Germinal center (tissue), 1 donor: ENCODE results near the gene ARHGAP25.

ENCODE experiments used
- DNase-seq: peaks from one replicate; pipeline ENCODE4 v3.0.0; 2012; ENCODE audit warnings: mixed read lengths, low spot score

ARHGAP25 gene

GRCh38 chr2:68744366-68744912 is 9.8 kb downstream of the ARHGAP25 start:
- DNase-seq = no peak

GRCh38 chr2:68745006-68745405 is 10.4 kb downstream of the ARHGAP25 start:
- DNase-seq = no peak

GRCh38 chr2:68746408-68746807 is 11.8 kb downstream of the ARHGAP25 start:
- no peak for DNase-seq

DNA sequence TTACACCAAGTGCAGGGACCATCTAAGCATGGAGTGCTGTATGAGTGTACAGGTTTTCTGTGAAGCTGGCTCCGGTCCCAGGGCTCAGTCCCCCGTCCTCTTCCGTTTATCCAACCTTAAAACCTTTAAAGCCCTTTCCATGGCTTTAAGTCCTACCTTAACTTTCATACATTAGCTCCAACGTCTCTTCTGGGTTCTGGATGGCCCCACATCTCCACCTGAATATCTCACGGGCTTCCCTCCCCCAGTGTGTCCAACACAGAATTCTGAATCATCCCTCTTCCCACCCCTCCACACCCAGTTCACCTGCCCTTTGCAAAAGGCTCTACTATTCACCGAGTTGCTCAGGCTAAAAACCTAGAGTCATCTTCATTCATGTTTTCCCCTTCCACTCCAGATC is 12.8 kb downstream of the ARHGAP25 start:
- DNase-seq = no peak

DNA sequence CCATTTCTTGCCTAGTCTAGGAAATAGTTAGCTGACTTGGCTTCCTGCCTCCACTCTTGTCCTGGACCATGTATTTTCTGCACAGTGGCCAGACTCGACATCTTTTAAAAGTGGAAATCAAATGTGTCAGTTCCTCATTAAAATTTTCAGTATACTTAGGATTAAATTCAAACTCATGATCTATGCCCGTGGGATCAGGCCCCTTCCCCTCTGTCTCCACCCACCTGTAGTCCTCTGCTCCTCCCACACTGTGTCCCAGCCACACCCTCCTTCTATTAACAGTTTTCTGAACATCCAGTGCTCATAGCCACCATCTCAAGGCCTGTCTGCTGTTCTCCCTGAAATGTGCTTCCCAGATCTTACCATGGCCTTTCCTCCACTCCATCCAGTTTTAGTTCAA is 13.3 kb downstream of the ARHGAP25 start:
- no peak for DNase-seq

GRCh38 chr2:68748568-68748967 is 14.0 kb downstream of the ARHGAP25 start:
- DNase-seq = no peak

- no peak for DNase-seq
These were observed 14.7 kb downstream of the ARHGAP25 start for GRCh38 chr2:68749345-68749744.

- no peak for DNase-seq
These were observed 16.2 kb downstream of the ARHGAP25 start for GRCh38 chr2:68750592-68751396.

GRCh38 chr2:68751397-68752339 is 17.1 kb downstream of the ARHGAP25 start:
- DNase-seq = peak; percentile 80

- DNase-seq = no peak
These were observed 18.7 kb downstream of the ARHGAP25 start for GRCh38 chr2:68753318-68753717.

DNA sequence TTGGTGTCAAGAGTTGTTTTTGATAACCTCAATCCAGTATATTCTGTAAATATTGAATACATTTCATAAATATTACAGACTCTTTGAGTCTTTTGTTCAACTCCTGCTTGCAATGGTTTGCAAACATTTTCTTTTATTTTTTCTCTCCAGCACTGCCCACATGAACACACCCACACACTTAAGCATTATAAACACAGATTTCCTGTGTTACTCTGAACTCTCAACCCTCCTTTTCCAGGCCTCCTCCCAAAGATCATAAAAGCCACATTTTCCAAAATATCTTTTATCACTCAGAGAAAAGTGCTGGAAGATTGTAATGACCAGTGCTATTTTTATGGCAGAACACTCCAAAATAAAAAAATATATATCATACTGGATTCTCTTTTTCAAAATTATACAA is 20.5 kb downstream of the ARHGAP25 start:
- no peak for DNase-seq

DNA sequence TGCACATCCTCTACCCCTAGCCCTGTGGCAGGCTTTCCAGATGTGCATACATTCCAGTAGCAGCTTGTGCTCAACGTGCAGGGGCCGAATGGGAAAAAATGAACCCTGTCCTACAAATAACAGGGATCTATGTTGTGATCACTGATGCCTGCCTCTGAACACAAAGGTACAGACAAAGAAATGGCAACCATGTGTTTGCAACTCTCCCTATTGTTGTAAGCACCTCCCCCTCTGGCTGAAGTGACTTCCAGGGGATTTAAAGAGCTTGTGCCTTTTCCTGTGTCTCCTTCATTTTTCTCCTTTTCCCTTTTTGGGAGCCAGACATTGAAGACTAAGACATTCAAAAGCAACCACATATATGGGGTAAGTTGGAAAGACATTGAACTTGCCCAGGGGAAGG is 21.6 kb downstream of the ARHGAP25 start:
- DNase-seq = no peak

GRCh38 chr2:68757081-68757480 is 22.5 kb downstream of the ARHGAP25 start:
- DNase-seq = no peak

GRCh38 chr2:68762100-68762499 is 27.5 kb downstream of the ARHGAP25 start:
- DNase-seq = no peak

DNA sequence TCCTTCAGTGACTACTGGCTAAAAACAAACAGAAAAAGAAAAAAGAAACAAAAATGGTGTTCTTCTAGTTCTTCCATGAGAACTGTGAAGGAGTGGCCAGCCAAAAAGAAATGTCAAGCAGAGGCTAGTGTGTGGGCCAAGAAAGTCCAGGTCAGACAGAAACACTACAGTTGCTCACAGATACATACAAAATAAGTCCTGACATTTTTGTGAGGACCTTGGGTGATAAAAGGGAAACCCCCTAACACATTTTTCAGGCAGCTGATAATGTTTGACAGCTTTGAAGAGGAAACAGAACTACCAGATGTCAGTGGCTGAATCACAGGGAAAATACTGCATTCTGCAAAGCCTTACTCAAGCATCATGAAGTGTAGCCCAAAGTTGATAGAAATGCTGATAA is 28.1 kb downstream of the ARHGAP25 start:
- DNase-seq = no peak

DNA sequence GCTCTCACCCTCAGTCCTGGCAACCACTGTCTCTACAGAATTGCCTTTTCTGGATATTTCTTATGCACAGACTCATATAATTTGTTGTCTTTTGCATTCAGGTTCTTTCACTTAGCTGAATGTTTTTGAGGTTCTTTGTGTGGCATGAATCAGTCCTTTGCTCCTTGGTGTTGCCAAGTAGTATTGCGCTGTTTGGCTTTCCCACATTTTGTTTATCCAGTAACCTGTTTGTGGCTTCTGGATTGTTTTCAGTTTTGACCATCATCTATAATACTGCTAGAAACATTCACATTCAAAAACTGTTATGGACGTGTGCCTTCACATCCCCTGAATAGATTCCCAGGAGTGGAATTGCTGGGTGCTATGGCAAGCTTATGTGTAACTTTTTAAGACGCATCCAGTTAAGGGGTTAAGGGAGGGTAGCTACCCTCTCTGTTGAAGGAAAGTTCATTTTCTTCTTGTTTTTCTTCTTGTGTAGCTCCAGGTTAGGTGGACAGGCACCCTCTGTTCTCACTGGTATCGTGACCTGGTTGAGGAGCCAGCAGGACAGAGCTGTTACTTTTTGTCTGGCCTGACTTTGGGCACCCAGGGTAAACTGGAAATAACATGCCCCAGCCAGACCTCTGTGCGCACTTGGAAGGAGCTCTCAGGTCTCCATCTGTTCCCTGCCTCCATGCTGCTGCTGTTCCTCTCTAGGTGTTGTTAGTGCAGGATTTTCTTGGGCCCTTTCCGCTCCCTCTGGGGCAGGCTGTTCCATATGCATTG is 29.6 kb downstream of the ARHGAP25 start:
- DNase-seq = no peak

- no peak for DNase-seq
These were observed 30.2 kb downstream of the ARHGAP25 start for GRCh38 chr2:68764806-68765311.

GRCh38 chr2:68765739-68766375 is 31.2 kb downstream of the ARHGAP25 start:
- DNase-seq = no peak

GRCh38 chr2:68766376-68766845 is 31.8 kb downstream of the ARHGAP25 start:
- no peak for DNase-seq

DNA sequence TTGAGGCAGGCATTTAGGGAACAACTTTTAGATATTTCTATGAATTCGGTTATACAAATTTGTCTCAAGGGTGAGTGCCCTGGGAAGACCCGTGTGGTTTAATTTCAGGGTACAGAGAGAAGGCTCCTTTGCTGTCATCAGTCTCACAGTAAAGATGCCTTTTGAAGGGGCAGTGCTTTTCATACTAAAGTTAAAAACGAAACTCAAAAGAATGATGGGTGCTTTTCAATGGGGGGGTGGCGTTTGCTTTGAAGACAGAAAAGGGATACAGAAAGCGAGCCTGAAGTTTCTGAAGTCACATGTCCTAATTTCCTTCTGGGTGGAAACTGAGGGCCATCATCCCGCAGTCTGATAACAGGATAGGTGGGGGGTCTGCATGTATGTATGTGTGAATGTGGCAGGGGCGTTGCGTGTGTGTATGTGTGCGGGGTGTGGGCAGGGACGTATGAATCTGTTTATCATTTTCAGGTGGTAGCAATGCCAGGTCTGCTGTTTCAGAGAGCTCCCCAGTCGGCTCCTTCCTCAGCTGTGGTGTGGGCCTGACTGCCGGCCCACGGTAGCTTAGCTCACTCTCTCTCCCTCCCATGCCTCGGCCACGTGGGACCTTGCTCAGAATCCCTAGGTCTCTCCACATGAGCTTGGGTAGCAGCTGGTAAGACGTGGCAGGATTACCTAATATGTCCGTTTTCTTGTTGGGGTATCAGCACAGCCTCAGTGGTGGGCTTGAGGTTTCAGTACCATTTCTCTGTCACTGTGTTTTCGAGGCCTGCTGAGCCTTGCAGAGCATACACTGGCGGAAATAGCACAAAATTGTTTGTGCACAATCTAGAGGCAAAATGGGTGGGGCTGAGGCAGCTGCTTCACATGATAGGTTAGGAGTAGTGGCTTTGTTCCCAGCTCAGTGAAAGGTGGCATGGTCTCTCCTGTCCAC is 32.7 kb downstream of the ARHGAP25 start:
- no peak for DNase-seq
